ENCODE measurements around the gene TXNL4B. TPM values are rescaled to one million over a fixed set of nuclear protein-coding genes. Genes with fewer than 3 reads are reported as not detected.

The TXNL4B gene
- total RNA-seq, 1 donor = 8.6 TPM

DNA sequence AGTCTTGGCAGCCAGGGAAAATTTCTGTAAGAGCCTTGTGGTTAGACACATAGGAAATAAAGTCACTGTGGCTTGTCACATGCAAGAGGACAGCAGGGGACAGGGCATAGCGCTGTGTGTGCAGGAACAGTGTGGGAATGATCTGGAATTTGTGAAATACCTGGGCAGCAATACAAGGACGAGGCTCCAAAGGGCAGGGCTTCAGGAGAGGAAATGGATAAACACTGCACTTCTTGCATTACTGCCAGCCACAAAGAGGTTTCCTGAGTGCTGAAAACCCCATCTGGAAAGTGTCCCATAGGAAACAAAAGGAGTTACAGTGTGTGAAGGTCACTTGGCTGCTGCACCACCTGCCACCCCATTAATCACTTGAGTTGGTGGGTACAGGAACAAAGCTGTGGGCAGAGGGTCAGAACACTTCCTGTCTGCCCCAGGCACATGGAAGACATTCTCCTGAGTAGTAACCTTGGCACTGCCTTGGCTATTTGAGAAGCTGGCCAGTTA lies 51.2 kb downstream of the TXNL4B start:
- no peak for DNase-seq (ENCODE audit: low read depth)
- TF ChIP-seq, protein P1, sequence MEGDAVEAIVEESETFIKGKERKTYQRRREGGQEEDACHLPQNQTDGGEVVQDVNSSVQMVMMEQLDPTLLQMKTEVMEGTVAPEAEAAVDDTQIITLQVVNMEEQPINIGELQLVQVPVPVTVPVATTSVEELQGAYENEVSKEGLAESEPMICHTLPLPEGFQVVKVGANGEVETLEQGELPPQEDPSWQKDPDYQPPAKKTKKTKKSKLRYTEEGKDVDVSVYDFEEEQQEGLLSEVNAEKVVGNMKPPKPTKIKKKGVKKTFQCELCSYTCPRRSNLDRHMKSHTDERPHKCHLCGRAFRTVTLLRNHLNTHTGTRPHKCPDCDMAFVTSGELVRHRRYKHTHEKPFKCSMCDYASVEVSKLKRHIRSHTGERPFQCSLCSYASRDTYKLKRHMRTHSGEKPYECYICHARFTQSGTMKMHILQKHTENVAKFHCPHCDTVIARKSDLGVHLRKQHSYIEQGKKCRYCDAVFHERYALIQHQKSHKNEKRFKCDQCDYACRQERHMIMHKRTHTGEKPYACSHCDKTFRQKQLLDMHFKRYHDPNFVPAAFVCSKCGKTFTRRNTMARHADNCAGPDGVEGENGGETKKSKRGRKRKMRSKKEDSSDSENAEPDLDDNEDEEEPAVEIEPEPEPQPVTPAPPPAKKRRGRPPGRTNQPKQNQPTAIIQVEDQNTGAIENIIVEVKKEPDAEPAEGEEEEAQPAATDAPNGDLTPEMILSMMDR (IDR thresholded peaks at IDR 0.05; ENCODE audit: insufficient read depth, low read depth, low read length) = no peak
- H3K4me3 ChIP-seq (ENCODE audit: low read depth, low read length) = no peak overlapping the region

DNA sequence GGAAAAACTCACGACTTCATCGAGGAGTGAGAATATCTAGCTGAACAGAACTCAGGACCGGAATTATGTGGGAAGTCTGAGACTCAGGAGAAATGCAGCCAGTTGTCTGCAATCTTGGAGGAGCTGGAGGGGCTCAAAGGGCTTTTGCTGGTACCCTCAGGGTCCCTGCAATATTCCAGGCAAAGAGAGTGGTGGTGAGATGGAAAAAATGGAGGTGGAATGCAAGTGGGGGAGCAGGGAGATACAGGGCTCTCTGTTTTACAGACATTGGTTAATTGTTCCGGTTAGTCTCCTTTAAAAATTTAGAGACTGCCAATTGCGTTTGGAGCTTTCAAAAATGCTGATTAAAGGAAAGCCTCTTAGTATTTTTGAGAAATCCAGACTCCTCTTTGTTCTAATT lies 57.3 kb downstream of the TXNL4B start:
- DNase-seq (ENCODE audit: low read depth) = no peak
- H3K4me3 ChIP-seq (ENCODE audit: low read depth, low read length) = no peak overlapping the region
- TF ChIP-seq, protein P1 (IDR thresholded peaks at IDR 0.05; ENCODE audit: insufficient read depth, low read depth, low read length) = no peak

Other genes with a start within 250 kb of the TXNL4B start
- 15.1 and 15.5 TPM in 2 replicates for gene ATXN1L, start 247.6 kb downstream of the TXNL4B start, total RNA-seq
- gene ZNF821, start 209.4 kb downstream of the TXNL4B start, total RNA-seq = 3.9 and 7.7 TPM in 2 replicates
- 146 and 206 TPM in 2 replicates for gene IST1, start 198.1 kb downstream of the TXNL4B start, total RNA-seq
- not detected in 2 replicates for gene PKD1L3, start 93.2 kb downstream of the TXNL4B start, total RNA-seq
- gene DHODH, start 84.9 kb downstream of the TXNL4B start, total RNA-seq = 3.5 TPM in 2 replicates
- gene HP, start 39.1 kb downstream of the TXNL4B start, total RNA-seq = not detected in 2 replicates
- gene HPR, start 30.4 kb downstream of the TXNL4B start, total RNA-seq = not detected in 2 replicates
- 59.6 and 59.9 TPM in 2 replicates for gene DHX38, start 227 bp upstream of the TXNL4B start, total RNA-seq
- gene PMFBP1, start 78.5 kb upstream of the TXNL4B start, total RNA-seq = under 0.01 and 0.32 TPM in 2 replicates

All from fibroblast of villous mesenchyme (primary cell).